B cell (primary cell): Measurements from ENCODE around the gene SNX20. TPM values are rescaled to one million over a fixed set of nuclear protein-coding genes. Genes with fewer than 3 reads are reported as not detected.

Experiments used
- ATAC-seq: fragments of 200-7000 bp; cut with Tn5 transposase; one replicate; pipeline ENCODE4 v1.10.0; 2021; ENCODE audit warnings: low read depth, mild to moderate bottlenecking, moderate number of reproducible peaks, moderate library complexity
- CTCF ChIA-PET: fragments of 350-600 bp; sonication (Branson Sonifier 250); formaldehyde crosslinking; loops from one replicate; lab custom pipeline; 2021; ENCODE audit warnings: antibody characterized with exemption, inconsistent platforms; lab: Charles Lee
- POLR2A ChIA-PET: fragments of 350-600 bp; sonication (Branson Sonifier 250); formaldehyde crosslinking; loops from one replicate; lab custom pipeline; 2021; ENCODE audit warnings: antibody characterized with exemption; lab: Charles Lee
- DNase-seq: peaks from one replicate; pipeline ENCODE4 v3.0.0; 2013
- H2AFZ ChIP-seq: 2 replicates; pipeline ENCODE4 v1.6.1; 2012; ENCODE audit warnings: mild to moderate bottlenecking, low read depth, low read length; ENCODE audit not compliant: insufficient read depth, poor library complexity, severe bottlenecking
- H3K27ac ChIP-seq, 2 donors: 1 replicate in 1 of 2; 2 replicates in 1 of 2; pipeline ENCODE4 v1.5.1; 2012 to 2013; ENCODE audit warnings: low read length in 2 of 2, mild to moderate bottlenecking in 2 of 2, moderate library complexity in 1 of 2
- H3K27me3 ChIP-seq, 4 experiments: fragments of 200-600 bp in 1 of 4; sonication (generic) in 1 of 4; replicated peaks in 1 of 4; 1 replicate in 2 of 4; 2 replicates in 2 of 4; pipeline versions ENCODE4 v1.6.1 to v1.7.0; 2013 to 2016; ENCODE audit warnings: low read length in 3 of 4, mild to moderate bottlenecking in 2 of 4, mixed read lengths in 1 of 4, moderate library complexity in 1 of 4; ENCODE audit not compliant: insufficient read depth in 4 of 4, control insufficient read depth in 3 of 4; ENCODE audit errors: control extremely low read depth in 1 of 4
- H3K36me3 ChIP-seq, 2 experiments: replicated peaks in 1 of 2; 1 replicate in 1 of 2; 2 replicates in 1 of 2; pipeline versions ENCODE4 v1.6.1 to v1.7.1; 2013; ENCODE audit warnings: low read length in 1 of 2; ENCODE audit not compliant: insufficient read depth in 2 of 2, control insufficient read depth in 1 of 2; ENCODE audit errors: control extremely low read depth in 1 of 2, extremely low read depth in 1 of 2
- H3K4me1 ChIP-seq, 2 donors: fragments of 200-600 bp in 1 of 2; sonication (generic) in 1 of 2; 1 replicate in 1 of 2; 2 replicates in 1 of 2; pipeline versions ENCODE4 v1.5.1 to v1.6.1; 2013 to 2017; ENCODE audit warnings: low read length in 2 of 2; ENCODE audit not compliant: control insufficient read depth in 2 of 2, insufficient read depth in 2 of 2
- H3K4me2 ChIP-seq: replicated peaks from 2 replicates; pipeline ENCODE3; 2012; ENCODE audit warnings: mild to moderate bottlenecking, low read depth, low read length; ENCODE audit not compliant: poor library complexity, severe bottlenecking
- H3K4me3 ChIP-seq, 5 experiments: fragments of 200-600 bp in 1 of 5; sonication (generic) in 1 of 5; 1 replicate in 3 of 5; 2 replicates in 2 of 5; pipeline versions ENCODE4 v1.5.1 to v1.7.0; 2011 to 2016; ENCODE audit warnings: low read length in 4 of 5, mild to moderate bottlenecking in 4 of 5, low read depth in 2 of 5, control low read depth in 1 of 5, moderate library complexity in 1 of 5; ENCODE audit not compliant: insufficient read depth in 1 of 5; ENCODE audit errors: control extremely low read depth in 1 of 5, extremely low read depth in 1 of 5
- H3K79me2 ChIP-seq: fragments of 200-600 bp; sonication (generic); one replicate; pipeline ENCODE4 v1.6.0; 2016; ENCODE audit warnings: low read length; ENCODE audit not compliant: control insufficient read depth, insufficient read depth
- H3K9ac ChIP-seq: fragments of 200-600 bp; sonication (generic); 2 replicates; pipeline ENCODE4 v1.6.1; 2017; ENCODE audit warnings: mild to moderate bottlenecking, low read length, moderate library complexity
- H3K9me3 ChIP-seq, 3 donors: one replicate each; pipeline versions ENCODE4 v1.6.1 to v1.7.1; 2013; ENCODE audit warnings: low read length in 2 of 3; ENCODE audit not compliant: control insufficient read depth in 2 of 3, insufficient read depth in 1 of 3; ENCODE audit errors: control extremely low read depth in 1 of 3
- H4K20me1 ChIP-seq: 2 replicates; pipeline ENCODE4 v1.6.0; 2012; ENCODE audit warnings: mild to moderate bottlenecking, low read length; ENCODE audit not compliant: insufficient read depth, control insufficient read depth, poor library complexity, severe bottlenecking
- H3K27ac Mint-ChIP-seq: one replicate; pipeline ENCODE4 v1.8.0; 2021; ENCODE audit warnings: mixed read lengths
- H3K27me3 Mint-ChIP-seq: one replicate; pipeline ENCODE4 v1.8.0; 2021; ENCODE audit warnings: mixed read lengths
- H3K4me1 Mint-ChIP-seq: one replicate; pipeline ENCODE4 v1.8.0; 2021; ENCODE audit warnings: mixed read lengths
- H3K4me3 Mint-ChIP-seq: one replicate; pipeline ENCODE4 v1.8.0; 2021; ENCODE audit warnings: mixed read lengths
- H3K9me3 Mint-ChIP-seq: one replicate; pipeline ENCODE4 v1.8.0; 2022; ENCODE audit warnings: mixed read lengths; ENCODE audit not compliant: insufficient read depth
- CTCF ChIP-seq: fragments of 200-600 bp; IDR thresholded peaks from one replicate; pipeline ENCODE4 v1.8.0; 2022; ENCODE audit warnings: antibody characterized with exemption, mild to moderate bottlenecking
- EZH2 ChIP-seq: IDR thresholded peaks from 2 replicates; pipeline ENCODE4 v1.6.1; 2012; ENCODE audit warnings: borderline replicate concordance, low read depth, mild to moderate bottlenecking, moderate library complexity, low read length; ENCODE audit not compliant: insufficient read depth, poor library complexity, severe bottlenecking
- WGBS: methylation state at CpG from one replicate; pipeline ENCODE4 v1.1.5; 2013; ENCODE audit warnings: missing lambda C conversion rate; ENCODE audit not compliant: insufficient coverage; 5-methylcytosine and 5-hydroxymethylcytosine counted together
- intact Hi-C: fragments of 100-400 bp; cut with micrococcal nuclease; formaldehyde crosslinking; loops from one replicate; pipeline ENCODE4 v1.10.0; 2022
- polyA plus RNA-seq: library from polyadenylated mRNA; depleted of rRNA; stranded (reverse); fragments of >200 nt; gene quantifications from 2 replicates; pipeline ENCODE4 v1.2.3, GENCODE V29; 2012
- total RNA-seq, 2 donors: library from RNA; stranded (reverse); fragments of 120-200 nt in 1 of 2; gene quantifications; 1 replicate in 1 of 2; 2 replicates in 1 of 2; pipeline versions ENCODE4 v1.2.3 to v1.2.4, GENCODE V29; 2013 to 2022

The SNX20 gene
- total and polyA plus RNA-seq, 2 donors (not counting 1 experiment from before 2014, with no cell fraction given), result 34.7 to 43.0 TPM

DNA sequence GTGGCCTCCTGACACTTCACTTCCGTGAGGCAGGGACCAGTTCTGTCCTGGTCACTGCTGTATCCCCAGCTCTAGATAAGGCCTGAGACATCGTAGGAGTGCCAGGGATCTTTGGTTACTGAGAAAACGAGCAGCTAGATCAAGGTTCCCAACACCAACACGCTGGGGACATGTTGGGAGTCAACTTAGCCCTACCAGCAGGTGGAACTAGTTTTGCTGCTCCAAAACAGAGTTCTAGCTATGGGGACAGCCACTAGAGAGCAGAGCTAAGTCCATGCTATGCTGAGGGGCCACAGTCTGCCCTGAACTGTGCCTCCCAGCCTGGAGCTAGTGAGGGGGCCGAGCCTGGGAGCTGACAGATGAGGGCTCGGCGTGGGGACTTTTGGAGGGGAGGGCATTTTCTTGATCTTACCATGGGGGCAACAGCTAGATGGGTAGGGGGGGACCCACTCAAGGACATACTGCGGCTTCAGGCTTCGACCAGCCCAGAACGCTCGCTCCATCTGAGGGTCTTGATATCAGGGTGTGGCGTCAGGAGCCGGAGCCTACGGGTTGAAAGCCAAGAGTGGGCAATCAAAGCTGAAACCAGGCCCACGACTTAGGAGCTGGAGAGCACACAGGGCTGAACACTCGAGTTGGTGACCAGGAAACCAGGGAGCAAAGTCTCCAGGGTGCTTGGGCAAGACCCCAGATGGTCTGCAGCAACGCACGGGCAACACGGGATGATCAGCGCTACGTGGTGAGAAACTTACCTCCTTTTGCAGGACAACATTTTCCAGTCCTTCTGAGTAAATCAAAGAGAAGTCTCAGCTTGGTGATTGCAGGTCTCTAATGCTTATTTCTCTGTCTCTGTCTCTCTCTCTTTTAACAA, 13.4 kb downstream of the SNX20 start:
- TF ChIP-seq CTCF, result no peak
- no peak for TF ChIP-seq EZH2
- Mint-ChIP-seq H3K9me3 (no peaks in the 10 kb centered on the region), H3K4me3 (peak overlapping the region; percentile 61), H3K4me1 (peaks cover 25% of the 10 kb centered on the region), H3K27me3 (no peaks in the 10 kb centered on the region), H3K27ac (peak overlapping the region; percentile 71)
- CTCF ChIA-PET, result interaction anchor here (0.5 to 9.5 kb wide), 22 partner anchors 9 to 643 kb away, joined by 3 to 154 read pairs (median 10); partner anchors contain the start of genes BRD7, CNEP1R1, NKD1 and SNX20
- Histone ChIP-seq H3K27ac (peak overlapping the region in 1 of 2 donors; percentile 45), H3K9ac (no peak overlapping the region), H3K4me2 (peak overlapping the region; percentile 76), H4K20me1 (no peaks in the 10 kb centered on the region), H2AFZ (peak overlapping the region; percentile 64), H3K27me3 (no peaks in the 10 kb centered on the region), H3K4me3 (no peak overlapping the region), H3K4me1 (peaks cover 10 to 21% of the 10 kb centered on the region in 2 donors), H3K9me3 (peaks cover 2 to 18% (median 13%) of the 10 kb centered on the region in 3 donors), H3K79me2 (peaks cover 6% of the 10 kb centered on the region), H3K36me3 (peaks cover 0 to 26% of the 10 kb centered on the region in 2 experiments)
- intact Hi-C loops, result loop anchor here (2.0 to 5.0 kb wide), 3 partner anchors 13 to 640 kb away; partner anchors contain the start of genes BRD7, CNEP1R1 and SNX20
- WGBS, result 89% methylated on average over 21 of the region's 21 CpGs
- POLR2A ChIA-PET, result interaction anchor here (0.7 to 2.3 kb wide), 3 partner anchors 13 to 393 kb away, joined by 3 to 5 read pairs (median 5); partner anchors contain the start of gene SNX20
- DNase-seq (no peak), ATAC-seq (no peak)
